Spleen (tissue), 11 donors: ENCODE measurements around the gene ZNF107. TPM values are rescaled to one million over a fixed set of nuclear protein-coding genes. Genes with fewer than 3 reads are reported as not detected.
"Not testable (repeated sequence)": the region's sequence is repeated elsewhere in the genome, so short reads cannot be mapped to it uniquely, and the experiment has no call there.

Source experiments
- DNase-seq: peaks from one replicate; pipeline ENCODE4 v3.0.0-alpha.2; 2020
- H3K27ac ChIP-seq, 8 donors: fragments of 200-600 bp; sonication (generic) in 7 of 8; 1 replicate in 4 of 8; 2 replicates in 4 of 8; pipeline versions ENCODE4 v1.5.0 to v1.8.0; 2016 to 2021; ENCODE audit warnings: inconsistent platforms in 4 of 8, mild to moderate bottlenecking in 4 of 8, moderate library complexity in 1 of 8
- H3K27me3 ChIP-seq, 7 donors: fragments of 200-600 bp; sonication (generic) in 6 of 7; replicated peaks in 1 of 7; 1 replicate in 4 of 7; 2 replicates in 3 of 7; pipeline versions ENCODE4 v1.5.0 to v1.8.0; 2016 to 2021; ENCODE audit warnings: inconsistent platforms in 3 of 7, mild to moderate bottlenecking in 1 of 7
- H3K36me3 ChIP-seq, 6 donors: fragments of 200-600 bp; sonication (generic) in 5 of 6; 1 replicate in 4 of 6; 2 replicates in 2 of 6; pipeline versions ENCODE4 v1.5.0 to v1.8.0; 2016 to 2021; ENCODE audit warnings: inconsistent platforms in 2 of 6
- H3K4me1 ChIP-seq, 6 donors: fragments of 200-600 bp; sonication (generic) in 5 of 6; 1 replicate in 3 of 6; 2 replicates in 3 of 6; pipeline versions ENCODE4 v1.5.0 to v1.8.0; 2016 to 2021; ENCODE audit warnings: inconsistent platforms in 3 of 6
- H3K4me3 ChIP-seq, 8 donors: fragments of 200-600 bp; sonication (generic) in 7 of 8; 1 replicate in 4 of 8; 2 replicates in 4 of 8; pipeline versions ENCODE4 v1.5.0 to v1.8.0; 2016 to 2021; ENCODE audit warnings: inconsistent platforms in 4 of 8, mild to moderate bottlenecking in 4 of 8, moderate library complexity in 2 of 8
- H3K9me3 ChIP-seq, 8 donors: fragments of 200-600 bp; sonication (generic) in 7 of 8; 1 replicate in 4 of 8; 2 replicates in 4 of 8; pipeline versions ENCODE4 v1.5.0 to v1.8.0; 2016 to 2021; ENCODE audit warnings: inconsistent platforms in 4 of 8
- CTCF ChIP-seq, 11 experiments: fragments of 200-600 bp in 7 of 11; fragments of 450-650 bp in 4 of 11; sonication (generic) in 4 of 11; IDR thresholded peaks in 8 of 11; conservative IDR thresholded peaks in 3 of 11; 1 replicate in 7 of 11; 2 replicates in 4 of 11; pipeline versions ENCODE4 v1.4.0 to v1.8.0; 2016 to 2021; ENCODE audit warnings: antibody characterized with exemption in 11 of 11, inconsistent platforms in 4 of 11, mild to moderate bottlenecking in 1 of 11
- POLR2A ChIP-seq, 3 donors: fragments of 450-650 bp; IDR thresholded peaks; one replicate each; pipeline ENCODE4 v1.5.1; 2017; ENCODE audit warnings: antibody characterized with exemption in 3 of 3, mild to moderate bottlenecking in 1 of 3
- POLR2AphosphoS5 ChIP-seq, 3 donors: sonication (generic); formaldehyde crosslinking; IDR thresholded peaks; one replicate each; pipeline ENCODE4 v1.5.1; 2017; ENCODE audit warnings: antibody characterized with exemption in 3 of 3
- WGBS, 5 donors: extraction: QIAGEN DNeasy Blood & Tissue Kit in 3 of 5; methylation state at CpG; one replicate each; pipeline versions ENCODE4 v1.1.5 to v1.1.7; 2013 to 2018; 5-methylcytosine and 5-hydroxymethylcytosine counted together
- intact Hi-C: fragments of 100-400 bp; cut with DNase I; formaldehyde crosslinking; loops from one replicate; pipeline ENCODE4 v1.15.0; 2023; ENCODE audit warnings: low total_unique reads
- polyA plus RNA-seq, 3 donors: library from polyadenylated mRNA; stranded (reverse); fragments of 200-250 nt; gene quantifications; one replicate each; pipeline ENCODE4 v1.2.1, GENCODE V29; 2013
- total RNA-seq, 7 donors: library from RNA; depleted of rRNA in 3 of 7; stranded (reverse); fragments of >200 nt in 3 of 7; fragmentation: NEBNext Ultra II Directional in 4 of 7; extraction: Animal tissue kit (Norgen Biotek cat#: 25700) in 4 of 7; gene quantifications; one replicate each; pipeline versions ENCODE4 v1.1.0 to v1.2.1, GENCODE V29; 2016 to 2021
- donor health status: healthy with polysubstance abuse.
- donor health status: DM: no; HTN: no; CAD: no; lungs with moderate emphysema.
- donor health status: DM: no; HTN: no; CAD: no.
- donor health status: Bipolar disorder and iron deficiency.
- donor health status: healthy.
- donor health status: DM: no; HTN: no; CAD: no.
- donor health status: DM: yes; HTN: yes; CAD: no.

Gene ZNF107
- total and polyA plus RNA-seq, 10 donors = 5.8 to 52.5 (median 17.9) TPM

GRCh38 chr7:64691831-64692230 lies 25.9 kb downstream of the ZNF107 start:
- DNase-seq = no peak
- no peak for TF ChIP-seq POLR2AphosphoS5 (IDR thresholded peaks at IDR 0.05)
- no peak for TF ChIP-seq POLR2A (IDR thresholded peaks at IDR 0.05)
- TF ChIP-seq CTCF (IDR thresholded peaks at IDR 0.05 in 8 of 11, conservative IDR thresholded peaks at IDR 0.05 in 3 of 11) = no peak
- Histone ChIP-seq H3K9me3 (peaks cover 0 to 91% (median 44%) of the 10 kb centered on the region in 8 donors), H3K4me1 (peaks cover 0 to 40% (median 3%) of the 10 kb centered on the region in 6 donors), H3K27ac (no peak overlapping the region), H3K27me3 (no peaks in the 10 kb centered on the region), H3K4me3 (no peak overlapping the region), H3K36me3 (peaks cover 0 to 98% (median 45%) of the 10 kb centered on the region in 6 donors)
- intact Hi-C loops = no loop called here

GRCh38 chr7:64697863-64698262 lies 31.9 kb downstream of the ZNF107 start:
- H3K4me1 ChIP-seq, H3K27me3 ChIP-seq, H3K4me3 ChIP-seq, DNase-seq, intact Hi-C loops, H3K27ac ChIP-seq: not testable (repeated sequence)
- Histone ChIP-seq H3K9me3 (peaks cover 2 to 94% (median 88%) of the 10 kb centered on the region in 8 donors), H3K36me3 (peaks cover 7 to 98% (median 79%) of the 10 kb centered on the region in 6 donors)
- 94 to 98% (median 97%) methylated on average over 12 of the region's 12 CpGs for WGBS, 5 donors

GRCh38 chr7:64706625-64707292 lies 40.8 kb downstream of the ZNF107 start:
- H3K27me3 ChIP-seq = no peaks in the 10 kb centered on the region

GRCh38 chr7:64717896-64718295 lies 52.0 kb downstream of the ZNF107 start:
- H3K27me3 ChIP-seq, intact Hi-C loops, H3K36me3 ChIP-seq, H3K4me3 ChIP-seq, H3K27ac ChIP-seq, DNase-seq, H3K4me1 ChIP-seq: not testable (repeated sequence)
- 92 to 100% (median 99%) methylated on average over 4 to 29 of the region's 29 CpGs for WGBS, 5 donors
- peaks cover 14 to 98% (median 94%) of the 10 kb centered on the region in 8 donors for H3K9me3 ChIP-seq

More at GRCh38 chr7:64706625-64707292, 40.8 kb downstream of the ZNF107 start:
- 95 to 99% (median 97%) methylated on average over 2 of the region's 2 CpGs for WGBS, 5 donors
- DNase-seq = no peak
- Histone ChIP-seq H3K4me1 (no peaks in the 10 kb centered on the region), H3K36me3 (peaks cover 11 to 57% (median 37%) of the 10 kb centered on the region in 6 donors), H3K9me3 (peaks cover 44 to 100% (median 100%) of the 10 kb centered on the region in 8 donors), H3K27ac (no peak overlapping the region), H3K4me3 (no peak overlapping the region)
- no peak for TF ChIP-seq POLR2AphosphoS5 (IDR thresholded peaks at IDR 0.05)
- TF ChIP-seq CTCF (IDR thresholded peaks at IDR 0.05 in 8 of 11, conservative IDR thresholded peaks at IDR 0.05 in 3 of 11) = no peak
- no peak for TF ChIP-seq POLR2A (IDR thresholded peaks at IDR 0.05)
- intact Hi-C loops = no loop called here

- Histone ChIP-seq H3K27me3 (no peaks in the 10 kb centered on the region), H3K4me1 (no peaks in the 10 kb centered on the region), H3K36me3 (no peaks in the 10 kb centered on the region), H3K27ac (no peak overlapping the region), H3K9me3 (peaks cover 0 to 93% (median 78%) of the 10 kb centered on the region in 8 donors), H3K4me3 (no peak overlapping the region)
- DNase-seq = no peak
- no peak for TF ChIP-seq CTCF (IDR thresholded peaks at IDR 0.05 in 8 of 11, conservative IDR thresholded peaks at IDR 0.05 in 3 of 11)
- no peak for TF ChIP-seq POLR2A (IDR thresholded peaks at IDR 0.05)
- 72 to 89% (median 81%) methylated on average over 3 of the region's 3 CpGs for WGBS, 5 donors
- intact Hi-C loops = no loop called here
Measured at GRCh38 chr7:64729089-64729848, 63.3 kb downstream of the ZNF107 start.
